Mucosa of descending colon (tissue), 3 donors: Measurements from ENCODE around the gene PIN4. TPM values are rescaled to one million over a fixed set of nuclear protein-coding genes. Genes with fewer than 3 reads are reported as not detected.
"Not testable (repeated sequence)": the region's sequence is repeated elsewhere in the genome, so short reads cannot be mapped to it uniquely, and the experiment has no call there.

Experiments used
- ATAC-seq: fragments of 200-7000 bp; cut with Tn5 transposase; one replicate; pipeline ENCODE4 v1.9.1; 2020; ENCODE audit warnings: mild to moderate bottlenecking, moderate library complexity
- DNase-seq, 3 donors: peaks; one replicate each; pipeline ENCODE4 v3.0.0-alpha.2; 2020
- H3K36me3 ChIP-seq: fragments of 200-600 bp; one replicate; pipeline ENCODE4 v1.8.0; 2021; ENCODE audit warnings: low read depth, mild to moderate bottlenecking
- H3K4me1 ChIP-seq: fragments of 200-600 bp; one replicate; pipeline ENCODE4 v1.8.0; 2021; ENCODE audit warnings: low read depth, mild to moderate bottlenecking
- H3K4me3 ChIP-seq: fragments of 200-600 bp; one replicate; pipeline ENCODE4 v1.8.0; 2021; ENCODE audit warnings: mild to moderate bottlenecking
- H3K9me3 ChIP-seq: fragments of 200-600 bp; one replicate; pipeline ENCODE4 v1.8.0; 2021; ENCODE audit warnings: mild to moderate bottlenecking
- intact Hi-C, 2 donors: fragments of 100-400 bp; cut with DNase I in 1 of 2; cut with micrococcal nuclease in 1 of 2; formaldehyde crosslinking; loops; one replicate each; pipeline versions ENCODE4 v1.11.0 to v1.11.1; 2022; cut with DNase I, micrococcal nuclease
- total RNA-seq, 3 donors: library from RNA; stranded (reverse); fragmentation: NEBNext Ultra II Directional in 2 of 3; extraction: Animal tissue kit (Norgen Biotek cat#: 25700) in 2 of 3; gene quantifications; one replicate each; pipeline versions ENCODE4 v1.2.1 to v1.2.4, GENCODE V29; 2021 to 2023
- TF ChIP-seq, protein P1 (sequence below): fragments of 200-600 bp; IDR thresholded peaks from one replicate; pipeline ENCODE4 v1.8.0; 2022; ENCODE audit warnings: antibody characterized with exemption, mild to moderate bottlenecking
- donor health status: DM: no; HTN: no; CAD: no; lungs with moderate emphysema.
- donor health status: DM: no; HTN: no; CAD: no.
- donor health status: DM: no; HTN: yes; CAD: no.

Gene PIN4
- total RNA-seq, 3 donors from 2014 or later = 10.8 to 11.7 (median 11.3) TPM

DNA sequence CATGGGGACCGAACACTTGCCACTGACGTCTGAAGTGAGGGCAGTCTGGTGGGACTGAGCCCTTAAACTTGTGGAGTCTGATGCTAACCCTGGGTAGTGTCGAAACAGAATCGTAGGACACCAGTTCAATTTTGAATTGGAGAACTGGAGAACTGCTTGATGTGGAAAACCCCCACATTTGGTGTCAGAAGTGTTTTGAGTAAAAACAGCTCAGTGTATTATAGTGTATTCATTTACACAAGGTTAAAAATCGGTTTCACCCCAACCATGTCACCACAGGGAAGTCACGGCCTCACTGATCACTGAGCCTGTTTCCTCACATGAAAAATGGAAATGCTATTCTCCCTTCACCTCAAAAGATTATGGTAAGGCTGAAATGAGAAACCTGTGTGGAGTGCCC is 21.9 kb downstream of the PIN4 start:
- intact Hi-C loops = no loop called here

DNA sequence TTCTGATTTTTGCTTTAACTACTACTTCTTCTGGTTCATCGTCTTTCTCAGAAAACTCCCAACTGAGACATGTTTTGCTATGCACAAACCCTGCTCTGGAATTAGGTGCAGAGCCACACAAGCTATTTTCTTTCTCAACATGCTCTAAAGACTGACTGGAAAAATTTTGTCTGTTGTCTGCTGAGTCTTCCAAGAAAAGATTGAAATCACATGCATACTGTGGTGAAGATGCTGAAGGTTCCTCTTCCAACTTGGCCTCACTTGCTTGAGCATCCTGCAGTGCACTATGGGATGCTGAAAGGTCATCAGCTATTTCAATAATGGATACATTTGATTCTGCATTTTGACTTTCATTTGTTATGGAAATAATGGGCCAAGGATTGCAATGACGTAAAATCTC is 24.1 kb downstream of the PIN4 start:
- H3K4me3 ChIP-seq = no peak overlapping the region
- ATAC-seq (no peak), DNase-seq (no peak)
- intact Hi-C loops = no loop called here
- TF ChIP-seq, protein P1, sequence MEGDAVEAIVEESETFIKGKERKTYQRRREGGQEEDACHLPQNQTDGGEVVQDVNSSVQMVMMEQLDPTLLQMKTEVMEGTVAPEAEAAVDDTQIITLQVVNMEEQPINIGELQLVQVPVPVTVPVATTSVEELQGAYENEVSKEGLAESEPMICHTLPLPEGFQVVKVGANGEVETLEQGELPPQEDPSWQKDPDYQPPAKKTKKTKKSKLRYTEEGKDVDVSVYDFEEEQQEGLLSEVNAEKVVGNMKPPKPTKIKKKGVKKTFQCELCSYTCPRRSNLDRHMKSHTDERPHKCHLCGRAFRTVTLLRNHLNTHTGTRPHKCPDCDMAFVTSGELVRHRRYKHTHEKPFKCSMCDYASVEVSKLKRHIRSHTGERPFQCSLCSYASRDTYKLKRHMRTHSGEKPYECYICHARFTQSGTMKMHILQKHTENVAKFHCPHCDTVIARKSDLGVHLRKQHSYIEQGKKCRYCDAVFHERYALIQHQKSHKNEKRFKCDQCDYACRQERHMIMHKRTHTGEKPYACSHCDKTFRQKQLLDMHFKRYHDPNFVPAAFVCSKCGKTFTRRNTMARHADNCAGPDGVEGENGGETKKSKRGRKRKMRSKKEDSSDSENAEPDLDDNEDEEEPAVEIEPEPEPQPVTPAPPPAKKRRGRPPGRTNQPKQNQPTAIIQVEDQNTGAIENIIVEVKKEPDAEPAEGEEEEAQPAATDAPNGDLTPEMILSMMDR = no peak
- H3K4me1 ChIP-seq = no peaks in the 10 kb centered on the region
- no peaks in the 10 kb centered on the region for H3K9me3 ChIP-seq
- no peaks in the 10 kb centered on the region for H3K36me3 ChIP-seq

More for the DNA sequence above, 21.9 kb downstream of the PIN4 start:
- no peaks in the 10 kb centered on the region for H3K4me1 ChIP-seq
- DNase-seq = no peak
- H3K36me3 ChIP-seq = no peaks in the 10 kb centered on the region
- ATAC-seq = no peak
- H3K9me3 ChIP-seq = no peaks in the 10 kb centered on the region
- TF ChIP-seq, protein P1 = no peak
- no peak overlapping the region for H3K4me3 ChIP-seq

DNA sequence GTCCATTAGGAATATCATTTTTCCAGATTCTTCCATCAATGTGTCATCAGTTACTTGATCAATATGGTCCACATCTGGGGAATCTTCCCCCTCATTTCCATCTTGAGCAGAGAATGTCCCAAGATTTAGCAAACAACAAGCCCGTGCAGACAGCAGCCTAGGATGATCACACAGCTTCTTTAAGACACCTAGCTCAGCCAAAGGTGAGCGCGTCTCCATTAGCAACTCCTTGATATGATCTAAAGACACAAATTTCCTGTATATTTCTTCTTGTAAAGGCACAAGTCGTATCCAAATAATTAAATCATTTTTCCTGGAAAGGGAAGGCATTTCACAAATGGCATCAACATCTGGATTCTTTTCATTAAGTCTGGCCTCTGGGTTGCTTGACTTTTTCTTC is 25.8 kb downstream of the PIN4 start:
- ATAC-seq = no peak
- TF ChIP-seq, protein P1 = no peak
- intact Hi-C loops = no loop called here
- H3K9me3 ChIP-seq = no peaks in the 10 kb centered on the region
- no peaks in the 10 kb centered on the region for H3K4me1 ChIP-seq
- H3K4me3 ChIP-seq = no peak overlapping the region
- H3K36me3 ChIP-seq = no peaks in the 10 kb centered on the region
- no peak for DNase-seq

DNA sequence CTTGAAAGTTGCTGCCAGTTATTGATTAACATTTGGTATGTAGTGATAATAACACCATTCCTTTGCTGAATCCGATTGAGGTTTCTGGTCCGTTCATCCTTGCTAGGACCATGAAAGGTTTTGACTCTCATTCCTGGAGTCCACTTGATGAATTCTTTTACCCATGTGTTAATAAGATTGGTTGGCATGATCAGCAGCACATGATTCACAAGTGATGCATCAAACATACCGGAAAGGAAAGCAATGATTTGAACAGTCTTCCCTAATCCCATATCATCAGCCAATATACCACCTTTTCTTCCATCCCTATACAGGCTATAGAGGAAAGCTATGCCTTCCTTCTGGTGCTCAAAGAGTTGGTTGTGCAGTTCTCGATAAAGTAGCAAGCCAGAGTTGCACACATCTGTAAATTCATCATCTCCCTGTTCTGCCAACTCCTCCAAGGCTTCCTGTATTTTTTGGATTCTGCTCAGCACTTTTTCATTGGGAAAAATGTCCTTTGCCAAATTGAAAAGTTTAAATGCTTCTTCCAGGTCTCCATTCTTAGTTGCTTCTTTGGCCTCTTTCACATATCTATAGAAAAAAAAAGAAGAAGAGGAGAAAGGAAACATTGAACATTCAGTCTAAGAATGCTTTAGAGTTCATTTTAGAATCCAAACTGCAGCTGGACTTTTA is 26.7 kb downstream of the PIN4 start:
- no peaks in the 10 kb centered on the region for H3K9me3 ChIP-seq
- DNase-seq (no peak), ATAC-seq (no peak)
- H3K4me3 ChIP-seq = no peak overlapping the region
- intact Hi-C loops = no loop called here
- no peaks in the 10 kb centered on the region for H3K36me3 ChIP-seq
- TF ChIP-seq, protein P1 = no peak
- H3K4me1 ChIP-seq = no peaks in the 10 kb centered on the region

DNA sequence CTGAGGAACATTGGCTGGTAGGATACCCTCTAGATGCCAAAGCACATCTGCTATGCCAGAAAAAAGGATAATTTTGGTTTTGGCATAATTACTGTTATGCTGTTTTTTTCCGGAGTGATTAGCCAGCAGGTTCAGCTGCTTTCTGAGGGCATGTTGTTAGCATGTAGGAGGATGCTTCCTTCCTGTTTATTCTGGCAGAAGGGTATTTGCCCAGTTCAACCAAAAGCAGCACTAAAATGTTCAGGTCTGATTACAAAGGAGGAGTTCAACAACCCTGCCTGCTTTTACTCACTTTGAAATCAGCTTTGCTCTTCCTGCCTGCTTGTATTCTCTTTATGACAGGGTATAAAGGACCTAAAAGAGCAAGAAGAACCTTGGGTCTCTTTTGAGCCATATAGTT is 35.4 kb downstream of the PIN4 start:
- no peak overlapping the region for H3K4me3 ChIP-seq
- H3K4me1 ChIP-seq = no peaks in the 10 kb centered on the region
- H3K36me3 ChIP-seq = no peaks in the 10 kb centered on the region
- ATAC-seq = no peak
- TF ChIP-seq, protein P1 = no peak
- DNase-seq = no peak
- no peaks in the 10 kb centered on the region for H3K9me3 ChIP-seq
- intact Hi-C loops = no loop called here

DNA sequence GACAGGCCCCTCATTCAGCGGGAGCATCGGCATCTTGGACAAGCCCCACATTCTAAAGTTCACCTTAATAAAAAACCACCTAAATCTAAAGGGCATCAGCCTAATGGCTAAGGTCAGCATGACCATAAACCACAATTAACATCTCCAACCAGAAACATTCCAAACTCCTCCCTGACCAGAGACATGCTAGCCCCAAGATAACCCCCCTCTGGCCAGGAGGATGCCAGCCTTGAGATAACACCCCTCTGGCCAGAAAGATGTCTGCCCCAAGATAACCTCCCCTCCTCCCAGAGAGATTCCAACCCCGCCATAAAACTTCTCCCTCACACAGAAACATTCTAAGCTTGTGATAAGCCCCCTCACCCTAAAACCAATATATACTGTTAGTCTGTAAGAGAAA is 38.8 kb downstream of the PIN4 start:
- ATAC-seq, DNase-seq, intact Hi-C loops: not testable (repeated sequence)

More for the DNA sequence above, 38.8 kb downstream of the PIN4 start:
- not testable (repeated sequence) for H3K4me3 ChIP-seq, H3K9me3 ChIP-seq, H3K36me3 ChIP-seq, H3K4me1 ChIP-seq
